ENCODE results near the gene SLC10A1. TPM values are rescaled to one million over a fixed set of nuclear protein-coding genes. Genes with fewer than 3 reads are reported as not detected.

The SLC10A1 gene
- total RNA-seq, 1 donor from 2014 or later: not detected

GRCh38 chr14:69811868-69812252 is 14.8 kb upstream of the SLC10A1 start:
- DNase-seq (no peak), ATAC-seq (no peak)
- intact Hi-C loops (cut with micrococcal nuclease): no loop called here

- ATAC-seq: no peak
- intact Hi-C loops (cut with micrococcal nuclease): no loop called here
- no peak for DNase-seq
Observed at GRCh38 chr14:69811227-69811867, 14.3 kb upstream of the SLC10A1 start.

- intact Hi-C loops (cut with micrococcal nuclease): no loop called here
- no peak for ATAC-seq
- DNase-seq: no peak
Observed at GRCh38 chr14:69808919-69809808, 12.1 kb upstream of the SLC10A1 start.

GRCh38 chr14:69807192-69807591 is 10.2 kb upstream of the SLC10A1 start:
- DNase-seq: no peak

GRCh38 chr14:69804902-69805301 is 7.9 kb upstream of the SLC10A1 start:
- intact Hi-C loops (cut with micrococcal nuclease): no loop called here
- ATAC-seq (no peak), DNase-seq (no peak)

More at GRCh38 chr14:69807192-69807591, 10.2 kb upstream of the SLC10A1 start:
- no peak for ATAC-seq
- intact Hi-C loops (cut with micrococcal nuclease): no loop called here

- DNase-seq (no peak), ATAC-seq (no peak)
- intact Hi-C loops (cut with micrococcal nuclease): no loop called here
Observed at GRCh38 chr14:69803753-69804152, 6.7 kb upstream of the SLC10A1 start.

GRCh38 chr14:69798339-69798735 is 1.3 kb upstream of the SLC10A1 start:
- DNase-seq (no peak), ATAC-seq (no peak)
- intact Hi-C loops (cut with micrococcal nuclease): no loop called here

GRCh38 chr14:69797573-69798338 is 715 bp upstream of the SLC10A1 start:
- DNase-seq (no peak), ATAC-seq (no peak)
- intact Hi-C loops (cut with micrococcal nuclease): no loop called here

- intact Hi-C loops (cut with micrococcal nuclease): no loop called here
- ATAC-seq: no peak
- DNase-seq: no peak
Observed at GRCh38 chr14:69795691-69796090, 1.4 kb downstream of the SLC10A1 start.

- DNase-seq (no peak), ATAC-seq (no peak)
- intact Hi-C loops (cut with micrococcal nuclease): no loop called here
Observed at GRCh38 chr14:69794791-69795190, 2.2 kb downstream of the SLC10A1 start.

GRCh38 chr14:69792887-69793421 is 4.1 kb downstream of the SLC10A1 start:
- ATAC-seq (no peak), DNase-seq (no peak)
- intact Hi-C loops (cut with micrococcal nuclease): no loop called here

- ATAC-seq: no peak
- DNase-seq: no peak
- intact Hi-C loops (cut with micrococcal nuclease): no loop called here
Observed at GRCh38 chr14:69789118-69789640, 7.9 kb downstream of the SLC10A1 start.

GRCh38 chr14:69786603-69787002 is 10.4 kb downstream of the SLC10A1 start:
- DNase-seq (no peak), ATAC-seq (no peak)
- intact Hi-C loops (cut with micrococcal nuclease): no loop called here

- intact Hi-C loops (cut with micrococcal nuclease): no loop called here
- ATAC-seq: no peak
- no peak for DNase-seq
Observed at GRCh38 chr14:69784942-69785341, 12.1 kb downstream of the SLC10A1 start.

- no peak for ATAC-seq
Observed at GRCh38 chr14:69780952-69781351, 16.1 kb downstream of the SLC10A1 start.

GRCh38 chr14:69780092-69780491 is 16.9 kb downstream of the SLC10A1 start:
- DNase-seq (no peak), ATAC-seq (no peak)
- intact Hi-C loops (cut with micrococcal nuclease): no loop called here

More at GRCh38 chr14:69780952-69781351, 16.1 kb downstream of the SLC10A1 start:
- intact Hi-C loops (cut with micrococcal nuclease): no loop called here
- no peak for DNase-seq

- ATAC-seq: no peak
- intact Hi-C loops (cut with micrococcal nuclease): no loop called here
- no peak for DNase-seq
Observed at GRCh38 chr14:69779088-69779487, 18.0 kb downstream of the SLC10A1 start.

GRCh38 chr14:69776875-69777453 is 20.1 kb downstream of the SLC10A1 start:
- intact Hi-C loops (cut with micrococcal nuclease): no loop called here
- ATAC-seq: no peak
- no peak for DNase-seq

GRCh38 chr14:69775012-69775411 is 22.0 kb downstream of the SLC10A1 start:
- DNase-seq (no peak), ATAC-seq (no peak)
- intact Hi-C loops (cut with micrococcal nuclease): no loop called here

All from left ventricle myocardium superior (tissue), 1 donor.